ENCODE data around the gene ANKRD27.
A peak's percentile ranks its signal among the peaks of the same experiment; 100 is the strongest.
"Not testable (repeated sequence)": the region's sequence is repeated elsewhere in the genome, so short reads cannot be mapped to it uniquely, and the experiment has no call there.

Gene ANKRD27

GRCh38 chr19:32598022-32598421 is 77.0 kb downstream of the ANKRD27 start:
- DNase-seq: no peak

GRCh38 chr19:32595491-32595890 is 79.5 kb downstream of the ANKRD27 start:
- DNase-seq: no peak

- DNase-seq: no peak
Measured at GRCh38 chr19:32594021-32594420, 81.0 kb downstream of the ANKRD27 start.

GRCh38 chr19:32587747-32588504 is 87.1 kb downstream of the ANKRD27 start:
- not testable (repeated sequence) for DNase-seq

- no peak for DNase-seq
Measured at GRCh38 chr19:32581705-32582179, 93.2 kb downstream of the ANKRD27 start.

GRCh38 chr19:32580901-32581704 is 93.9 kb downstream of the ANKRD27 start, which contains the start of gene PDCD5:
Gene PDCD5, plus strand, starts transcription at chr19:32581190. Its CDS starts 72 bp downstream, at chr19:32581262.
- peak; percentile 96 for DNase-seq

- no peak for DNase-seq
Measured at GRCh38 chr19:32580353-32580900, 94.6 kb downstream of the ANKRD27 start.

- DNase-seq: no peak
Measured at GRCh38 chr19:32576790-32577189, 98.2 kb downstream of the ANKRD27 start.

GRCh38 chr19:32573492-32573794 is 101.5 kb downstream of the ANKRD27 start:
- DNase-seq: no peak

GRCh38 chr19:32572700-32573491 is 102.1 kb downstream of the ANKRD27 start:
- not testable (repeated sequence) for DNase-seq

- not testable (repeated sequence) for DNase-seq
Measured at GRCh38 chr19:32571471-32572075, 103.4 kb downstream of the ANKRD27 start.

- DNase-seq: peak; percentile 57
Measured at GRCh38 chr19:32570081-32570785, 104.7 kb downstream of the ANKRD27 start.

- no peak for DNase-seq
Measured at GRCh38 chr19:32567486-32567885, 107.5 kb downstream of the ANKRD27 start.

- DNase-seq: no peak
Measured at GRCh38 chr19:32566246-32566830, 108.6 kb downstream of the ANKRD27 start.

- no peak for DNase-seq
Measured at GRCh38 chr19:32563761-32564160, 111.2 kb downstream of the ANKRD27 start.

GRCh38 chr19:32558607-32559228 is 116.3 kb downstream of the ANKRD27 start:
- no peak for DNase-seq

- DNase-seq: no peak
Measured at GRCh38 chr19:32555786-32556185, 119.2 kb downstream of the ANKRD27 start.

- no peak for DNase-seq
Measured at GRCh38 chr19:32550666-32551065, 124.3 kb downstream of the ANKRD27 start.
